ENCODE data around the gene ARMH1.

The ARMH1 gene

DNA sequence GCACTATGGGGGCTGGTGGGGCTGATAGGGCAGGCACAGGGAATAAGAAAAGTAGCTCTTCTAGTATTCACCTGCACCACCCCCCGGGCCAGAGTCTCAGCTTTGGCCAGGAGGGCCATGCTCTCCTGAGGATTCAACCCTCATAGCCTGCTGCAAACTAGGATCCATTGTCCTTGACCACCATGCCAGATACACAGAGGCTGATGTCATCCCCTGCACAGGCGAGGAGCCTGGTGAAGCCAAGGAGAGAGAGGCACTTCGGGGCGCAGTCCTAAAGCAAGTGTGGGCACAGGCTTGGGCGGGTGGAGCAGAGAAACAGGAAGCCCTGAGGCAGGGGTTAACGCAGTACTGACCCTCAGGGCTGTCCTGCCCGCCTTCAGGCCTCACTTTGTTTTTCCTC, 29.7 kb upstream of the ARMH1 start:
- in situ Hi-C loops (cut with MboI; ENCODE audit: low sequenced_read_pairs), result no loop called here

DNA sequence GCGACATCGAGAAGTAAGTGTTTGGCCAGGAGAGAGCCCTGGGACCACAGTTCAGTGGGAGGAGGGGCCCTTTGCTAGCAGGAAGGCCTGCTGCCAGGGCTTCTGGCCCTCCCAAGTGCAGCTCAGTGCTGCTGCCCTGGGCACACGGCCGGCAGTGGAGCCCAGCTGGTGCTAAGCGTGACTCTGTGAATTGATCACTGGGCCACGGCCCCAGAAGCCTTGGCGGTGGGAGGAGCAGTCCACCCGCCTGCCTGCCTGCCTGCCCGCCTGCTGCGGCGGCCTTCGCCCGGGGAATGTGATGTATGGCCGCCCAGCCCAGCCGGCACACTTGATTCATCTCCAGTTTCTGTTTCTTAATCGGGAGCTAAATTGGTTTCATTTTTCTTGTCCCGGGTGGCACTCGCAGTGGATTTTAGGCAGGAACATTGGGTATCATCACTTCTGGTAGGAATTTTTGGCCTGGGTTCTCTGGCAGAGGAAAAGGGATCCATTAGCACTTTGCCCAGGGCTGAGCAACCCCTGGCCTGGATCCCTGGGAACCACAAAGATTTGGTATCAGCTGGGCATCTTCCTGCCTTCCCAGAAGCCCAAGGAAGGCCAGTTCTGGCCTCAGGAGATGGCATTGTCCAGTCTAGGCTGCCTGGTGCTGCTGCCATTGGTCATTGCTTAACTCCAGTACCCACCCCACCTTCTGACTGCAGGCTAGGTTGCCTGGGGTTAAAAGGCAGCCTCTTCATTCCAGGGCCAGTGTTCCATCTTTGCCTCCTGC, 28.9 kb upstream of the ARMH1 start:
- in situ Hi-C loops (cut with MboI; ENCODE audit: low sequenced_read_pairs), result no loop called here

DNA sequence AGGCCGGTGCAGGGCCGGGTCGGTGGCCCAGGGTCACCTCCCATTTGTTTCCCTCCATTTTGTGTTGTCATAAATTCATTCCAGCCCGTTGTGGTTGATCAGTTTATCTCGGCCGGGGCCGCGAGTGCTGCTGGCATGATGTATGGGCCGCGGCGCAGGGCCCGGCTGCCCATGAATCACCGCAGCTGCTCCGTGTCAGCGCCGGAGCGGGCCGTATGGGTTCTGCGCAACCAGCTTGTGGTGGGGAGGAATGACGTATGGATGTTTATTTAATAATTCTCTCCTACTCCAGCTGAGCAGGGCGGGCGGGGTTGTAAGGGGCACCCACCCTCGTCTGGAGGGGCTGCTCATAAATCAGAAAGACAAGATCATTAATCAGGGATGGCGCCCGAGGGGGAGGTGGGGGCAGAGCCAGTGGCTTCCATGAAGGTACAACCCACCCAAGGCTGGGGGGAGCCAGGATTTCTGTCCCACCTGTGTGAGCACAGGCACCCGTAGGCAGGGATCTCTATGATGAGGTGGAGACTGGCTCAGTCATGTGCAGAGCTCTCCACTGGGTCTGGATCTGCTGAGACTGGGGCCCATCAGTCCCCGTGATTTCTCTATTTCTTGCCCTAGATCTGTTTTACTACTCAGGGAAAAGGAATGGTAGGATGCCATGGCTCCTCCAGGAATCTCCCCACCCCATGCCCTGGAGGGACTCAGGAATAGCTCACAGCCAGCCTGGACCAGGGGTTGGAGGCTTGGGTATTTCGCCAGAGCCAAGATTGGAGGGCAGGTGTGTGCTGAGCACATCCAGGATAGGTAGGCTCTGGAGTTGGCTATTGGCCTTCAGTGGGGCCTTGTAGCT, 28.0 kb upstream of the ARMH1 start:
- in situ Hi-C loops (cut with MboI; ENCODE audit: low sequenced_read_pairs), result no loop called here

DNA sequence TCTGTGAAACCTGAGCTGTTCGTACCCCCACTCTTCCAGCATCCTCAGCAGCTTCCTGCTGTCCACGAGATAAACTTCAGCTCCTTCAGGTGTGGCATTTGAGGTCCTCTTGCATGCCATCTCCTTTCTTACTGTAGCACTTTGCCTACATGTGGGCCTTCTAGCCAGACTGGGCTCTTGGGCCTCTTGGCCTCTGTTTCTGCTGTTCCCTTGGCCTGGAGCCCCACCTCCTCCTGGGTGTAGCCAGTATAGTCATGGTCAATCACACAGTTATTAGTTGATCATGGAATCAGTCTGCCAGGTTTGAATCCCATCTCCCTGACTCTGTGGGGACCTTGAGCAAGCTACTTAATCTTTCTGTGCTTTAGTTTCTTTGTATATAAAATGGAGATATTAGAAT, 26.6 kb upstream of the ARMH1 start:
- in situ Hi-C loops (cut with MboI; ENCODE audit: low sequenced_read_pairs), result no loop called here

DNA sequence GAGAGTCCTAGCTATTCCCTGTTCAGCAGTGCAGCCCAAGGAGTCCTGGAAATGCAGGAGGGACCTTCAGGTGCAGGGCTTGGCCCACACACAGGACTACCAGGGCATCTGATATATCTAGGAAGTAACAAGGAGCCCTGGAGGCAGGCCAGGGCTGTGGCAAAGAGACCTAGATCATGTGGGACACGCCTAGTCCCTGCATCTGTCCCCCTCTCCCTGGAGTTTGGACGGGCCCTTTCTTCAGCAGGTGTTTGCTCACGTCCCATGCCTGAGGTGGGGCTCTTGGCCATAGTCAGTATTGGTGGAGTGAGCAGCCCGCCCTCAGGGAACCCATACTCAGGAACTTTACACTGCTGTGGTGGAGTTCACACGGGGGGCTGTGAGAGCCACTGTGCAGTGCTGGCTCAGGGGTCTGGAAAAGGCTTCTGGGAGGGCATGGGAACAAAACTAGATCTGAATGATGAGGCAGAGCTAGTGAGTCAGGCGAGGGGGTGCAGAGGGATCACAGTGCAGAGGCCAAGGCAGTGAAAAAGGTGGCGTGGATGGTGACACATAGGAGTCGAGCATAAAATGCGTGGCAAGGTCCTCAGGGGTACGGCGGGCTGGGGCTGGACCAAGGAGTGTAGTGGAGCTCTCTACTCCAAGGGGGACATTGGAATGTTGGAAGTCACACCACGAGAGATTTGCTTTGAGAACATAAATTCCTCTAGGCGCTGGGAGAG, 25.8 kb upstream of the ARMH1 start:
- in situ Hi-C loops (cut with MboI; ENCODE audit: low sequenced_read_pairs), result no loop called here

DNA sequence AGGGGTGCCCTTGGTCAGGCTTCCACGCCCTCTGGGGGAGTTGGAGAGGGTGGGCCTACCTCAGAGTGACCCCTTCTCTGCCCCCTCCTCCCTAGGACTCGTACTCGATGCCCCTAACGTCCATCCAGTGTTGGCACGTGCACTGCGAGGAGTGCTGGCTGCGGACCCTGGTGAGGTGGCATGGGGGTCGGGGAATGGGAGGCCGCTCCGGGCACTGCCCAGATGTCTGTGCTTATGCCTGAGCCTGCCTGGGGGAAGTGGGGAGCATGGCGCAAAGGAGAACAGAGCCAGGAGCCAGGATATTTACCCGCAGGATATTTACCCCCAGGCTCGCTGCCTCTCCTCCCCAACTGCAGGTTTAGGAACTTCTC, 24.7 kb upstream of the ARMH1 start:
- in situ Hi-C loops (cut with MboI; ENCODE audit: low sequenced_read_pairs), result no loop called here

DNA sequence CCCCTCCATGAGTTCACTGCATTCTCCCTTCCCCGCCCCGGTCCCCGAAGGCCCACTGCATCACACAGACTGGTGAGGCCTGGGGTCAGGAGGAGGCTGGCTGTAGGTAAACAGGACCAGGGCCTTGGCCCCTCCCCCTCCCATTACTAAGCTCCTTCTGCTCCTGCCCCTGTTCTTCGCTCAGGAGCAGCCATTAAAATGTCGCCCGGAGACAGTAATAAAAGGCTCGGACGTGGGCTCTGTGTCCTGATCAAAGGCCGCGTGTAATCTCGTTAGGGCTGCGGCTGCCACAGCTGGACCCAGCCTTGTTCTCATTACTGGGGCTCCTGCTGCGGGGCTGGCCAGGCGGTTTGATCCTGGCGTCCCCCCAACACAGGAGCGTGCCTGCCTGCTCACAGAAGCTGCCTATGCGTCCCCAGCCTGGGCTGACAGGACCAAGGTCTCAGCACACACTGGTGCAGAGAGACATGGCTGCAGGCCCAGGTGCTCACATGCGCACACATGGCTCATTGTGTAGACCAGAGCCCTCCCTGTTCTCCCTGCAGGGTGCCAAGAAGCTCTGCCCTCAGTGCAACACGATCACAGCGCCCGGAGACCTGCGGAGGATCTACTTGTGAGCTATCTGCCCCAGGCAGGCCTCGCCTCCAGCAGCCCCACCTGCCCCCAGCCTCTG, 24.2 kb upstream of the ARMH1 start:
- in situ Hi-C loops (cut with MboI; ENCODE audit: low sequenced_read_pairs), result no loop called here

DNA sequence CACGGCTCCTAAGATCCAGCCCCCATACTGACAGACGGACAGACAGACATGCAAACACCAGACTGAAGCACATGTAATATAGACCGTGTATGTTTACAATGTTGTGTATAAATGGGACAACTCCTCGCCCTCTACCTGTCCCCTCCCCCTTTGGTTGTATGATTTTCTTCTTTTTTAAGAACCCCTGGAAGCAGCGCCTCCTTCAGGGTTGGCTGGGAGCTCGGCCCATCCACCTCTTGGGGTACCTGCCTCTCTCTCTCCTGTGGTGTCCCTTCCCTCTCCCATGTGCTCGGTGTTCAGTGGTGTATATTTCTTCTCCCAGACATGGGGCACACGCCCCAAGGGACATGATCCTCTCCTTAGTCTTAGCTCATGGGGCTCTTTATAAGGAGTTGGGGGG, 23.4 kb upstream of the ARMH1 start:
- in situ Hi-C loops (cut with MboI; ENCODE audit: low sequenced_read_pairs), result no loop called here

DNA sequence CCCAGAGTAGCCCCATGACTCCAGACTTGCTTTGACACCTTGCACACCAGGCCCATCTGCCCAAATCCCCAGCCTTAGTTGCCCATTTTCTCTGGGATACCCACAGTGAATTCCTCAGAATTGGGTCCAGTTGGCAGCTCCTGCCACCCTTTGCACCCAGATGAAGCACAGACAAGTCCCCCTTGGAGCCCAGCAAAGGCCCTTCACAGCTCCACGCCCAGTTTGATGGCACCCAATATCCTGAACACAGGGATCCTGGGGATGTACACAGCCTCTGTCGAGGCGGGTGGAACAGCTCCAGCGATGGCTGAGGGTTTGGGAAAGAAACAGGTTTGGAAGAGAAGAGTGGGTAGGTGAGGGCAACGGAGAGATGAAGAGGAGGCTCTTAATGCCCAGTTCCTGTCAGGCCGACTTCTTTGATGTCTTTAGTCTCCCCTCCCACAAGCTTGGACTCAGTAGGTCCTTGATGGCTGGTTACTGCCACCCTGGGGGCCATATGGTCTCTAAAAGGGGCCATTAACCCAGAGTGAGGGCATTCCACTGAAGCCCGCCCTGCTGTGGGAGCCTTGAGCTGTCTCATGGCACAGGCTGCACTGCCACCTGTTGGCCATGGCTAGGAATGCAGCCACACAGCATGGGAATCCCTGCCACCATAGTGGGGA, 21.9 kb upstream of the ARMH1 start:
- in situ Hi-C loops (cut with MboI; ENCODE audit: low sequenced_read_pairs), result no loop called here

DNA sequence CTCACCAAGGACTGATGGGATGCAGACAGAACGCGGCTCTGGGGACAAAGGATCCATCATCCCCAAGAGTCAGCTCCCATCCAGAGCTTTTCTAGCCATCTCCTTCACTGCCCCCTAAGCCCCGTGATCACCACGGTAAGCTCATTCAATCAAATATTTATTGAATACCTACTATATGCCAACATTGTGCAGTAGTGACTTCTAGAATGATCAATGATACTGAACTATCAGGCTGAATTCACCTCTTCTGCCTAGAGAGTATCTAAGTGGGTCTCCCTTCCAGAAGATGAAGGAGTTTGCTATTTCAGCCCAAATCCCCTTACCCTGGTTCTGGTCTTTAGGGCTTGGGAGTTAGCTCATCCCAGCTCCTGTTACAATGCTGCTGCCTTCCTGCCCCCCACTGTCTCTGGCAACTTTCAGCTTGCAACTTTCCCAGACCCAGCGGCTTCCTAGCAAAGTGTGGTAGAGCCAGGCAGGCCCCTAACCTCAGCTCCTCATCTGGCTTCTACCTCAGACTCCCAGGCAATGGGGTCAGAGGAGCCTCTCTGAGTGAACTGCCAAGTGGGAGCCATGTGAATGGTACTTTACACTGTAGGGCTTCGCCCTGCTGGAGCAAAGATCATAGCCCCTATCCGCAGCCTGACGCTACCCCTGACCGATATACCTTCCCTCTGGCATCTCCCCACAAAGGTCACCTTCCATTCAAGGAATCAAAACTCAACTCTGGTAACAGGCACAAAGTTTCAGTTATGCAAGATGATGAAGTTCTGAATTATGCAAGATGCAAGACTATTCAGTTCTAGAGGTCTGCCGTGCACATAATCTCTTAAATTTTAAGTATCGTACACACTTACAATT, 21.2 kb upstream of the ARMH1 start:
- in situ Hi-C loops (cut with MboI; ENCODE audit: low sequenced_read_pairs), result no loop called here

DNA sequence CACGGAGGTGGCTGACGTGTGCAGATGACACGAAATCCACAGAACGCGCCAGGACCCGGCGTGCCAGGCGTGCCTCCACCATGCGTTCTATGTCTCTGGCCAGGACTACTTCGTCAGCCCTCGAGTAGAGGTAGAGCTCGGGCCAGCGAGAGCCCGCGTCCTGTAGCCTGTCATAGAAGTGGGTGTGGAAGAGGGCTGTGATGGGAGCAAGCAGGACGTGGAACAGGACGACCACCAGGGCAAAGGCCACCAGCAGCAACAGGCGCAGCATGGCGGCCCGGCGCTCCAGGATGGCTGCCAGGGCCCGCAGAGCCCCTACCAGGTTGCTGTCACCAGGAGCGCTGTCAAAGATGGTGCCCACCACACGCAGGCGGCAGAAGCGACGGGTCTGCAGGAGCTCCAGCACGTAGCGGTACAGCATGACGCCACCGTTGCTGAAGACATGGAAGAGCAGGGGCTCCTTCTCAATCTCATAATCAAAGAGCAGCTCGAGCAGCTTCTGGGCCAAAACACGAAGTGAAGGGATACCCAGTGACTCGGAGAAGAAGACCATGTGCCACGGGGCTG, 19.8 kb upstream of the ARMH1 start:
- in situ Hi-C loops (cut with MboI; ENCODE audit: low sequenced_read_pairs), result no loop called here

DNA sequence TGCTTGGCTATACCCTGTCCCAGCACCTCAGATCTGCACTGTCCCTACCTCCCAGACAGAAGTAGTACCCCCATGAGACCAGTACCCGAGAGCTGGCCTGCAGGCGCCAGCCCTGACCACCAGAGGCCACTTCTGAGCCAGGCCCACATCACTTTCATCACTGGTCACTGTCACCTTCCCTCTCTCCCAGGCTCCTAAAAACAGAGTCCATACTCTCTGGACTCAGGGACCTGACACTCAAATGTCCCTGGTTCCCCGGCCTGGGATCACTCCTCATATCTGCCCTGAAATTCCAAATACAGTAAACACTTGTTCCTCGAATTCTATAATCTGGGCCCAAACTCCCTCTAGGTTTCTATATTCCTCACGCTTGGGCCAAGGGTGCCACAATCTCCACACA, 18.9 kb upstream of the ARMH1 start:
- in situ Hi-C loops (cut with MboI; ENCODE audit: low sequenced_read_pairs), result no loop called here

DNA sequence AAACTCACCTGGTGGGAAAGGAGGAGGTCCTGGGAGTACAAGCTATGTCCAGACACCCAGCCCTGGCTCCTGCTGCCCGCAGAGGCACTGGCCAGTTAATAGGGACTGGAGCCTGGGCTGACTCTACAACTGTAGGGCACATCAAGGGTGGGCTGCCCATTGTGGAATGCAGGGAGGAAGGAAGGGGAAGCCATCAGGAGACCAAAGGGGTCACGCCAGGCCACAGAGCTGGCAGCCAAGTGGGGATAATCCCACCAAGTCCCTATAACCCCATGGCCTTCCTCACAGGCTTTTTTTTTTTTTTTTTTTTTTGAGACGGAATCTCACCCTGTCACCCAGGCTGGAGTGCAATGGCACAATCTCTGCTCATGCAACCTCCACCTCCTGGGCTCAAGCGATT, 14.9 kb upstream of the ARMH1 start:
- in situ Hi-C loops (cut with MboI; ENCODE audit: low sequenced_read_pairs), result no loop called here

DNA sequence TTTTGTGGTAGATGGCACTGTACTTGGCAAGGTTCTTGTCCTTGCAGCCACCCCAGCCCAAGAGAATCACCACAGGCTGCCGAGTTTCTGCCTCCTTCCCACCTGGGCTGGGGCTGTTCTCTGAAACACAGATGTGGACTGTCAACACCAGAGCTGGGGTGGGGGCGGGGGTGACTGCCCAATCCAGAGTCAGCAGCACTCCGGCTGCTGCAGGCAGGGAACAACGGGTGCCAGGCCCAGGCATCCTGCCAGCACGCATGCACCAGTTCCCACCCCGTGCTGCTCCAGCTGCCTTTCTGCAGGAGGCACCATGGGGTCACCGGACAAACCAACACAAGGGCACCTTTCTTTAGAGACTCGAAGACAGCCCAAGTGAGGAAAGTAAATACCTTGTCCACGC, 14.3 kb upstream of the ARMH1 start:
- in situ Hi-C loops (cut with MboI; ENCODE audit: low sequenced_read_pairs), result no loop called here

DNA sequence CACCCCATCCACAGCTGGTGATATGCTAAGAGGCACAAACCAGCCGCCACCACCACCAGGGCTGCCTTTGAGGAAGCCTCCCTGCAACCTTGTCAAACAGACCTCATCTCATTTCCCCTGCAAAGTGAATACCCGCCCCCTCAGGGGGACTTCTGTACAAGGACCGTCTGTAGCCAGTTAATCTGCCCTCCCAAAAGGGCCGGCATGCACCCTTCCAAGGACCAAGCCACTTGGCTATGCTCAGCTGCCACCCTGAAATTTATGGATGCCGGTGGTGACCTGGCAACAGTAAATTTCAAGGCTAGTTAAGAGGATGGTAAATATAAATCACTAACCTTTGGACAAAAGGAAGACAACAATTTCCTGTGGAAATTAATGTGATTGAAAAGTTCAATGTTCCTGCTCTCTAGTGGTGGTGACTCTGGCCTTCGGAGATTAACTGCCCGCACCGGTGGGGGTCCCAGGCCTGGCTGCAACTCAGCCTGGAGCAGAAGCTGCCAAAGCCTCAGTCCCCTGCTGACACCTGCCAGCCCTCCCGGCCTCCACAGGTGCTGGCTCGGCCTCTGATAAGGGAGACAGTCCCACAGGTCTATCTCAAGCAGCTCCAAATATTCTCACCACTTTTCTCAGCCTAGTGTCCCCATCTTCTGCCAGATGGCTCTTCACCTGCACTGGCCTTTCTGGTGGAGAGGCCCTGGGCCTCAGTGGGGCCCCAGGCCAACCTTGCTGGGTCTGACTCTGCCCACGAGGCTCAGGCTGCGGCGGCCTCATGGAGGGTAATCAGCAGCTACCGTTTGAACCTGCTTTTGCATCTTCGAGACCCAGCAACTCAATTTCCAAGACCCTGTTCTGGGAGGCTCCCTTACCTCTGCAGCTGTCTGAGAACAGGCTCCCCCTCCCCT, 12.5 kb upstream of the ARMH1 start:
- in situ Hi-C loops (cut with MboI; ENCODE audit: low sequenced_read_pairs), result no loop called here

DNA sequence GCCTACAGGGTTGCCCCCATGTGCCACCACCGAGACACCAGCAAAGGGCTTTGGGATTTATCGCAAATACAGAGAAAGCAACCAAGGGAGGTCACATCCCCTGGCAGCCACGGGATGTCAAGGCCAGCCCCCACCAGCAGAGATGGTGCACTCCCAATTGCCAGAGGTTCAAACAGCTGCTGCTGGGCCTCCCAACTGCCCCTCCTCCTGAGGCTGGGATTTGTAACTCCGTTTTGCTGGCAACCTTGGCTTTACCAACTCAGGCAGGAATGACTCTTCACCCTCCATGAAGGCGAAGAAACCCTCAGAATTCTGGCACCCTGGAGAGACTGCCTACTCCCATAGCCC, 11.9 kb upstream of the ARMH1 start:
- in situ Hi-C loops (cut with MboI; ENCODE audit: low sequenced_read_pairs), result no loop called here

DNA sequence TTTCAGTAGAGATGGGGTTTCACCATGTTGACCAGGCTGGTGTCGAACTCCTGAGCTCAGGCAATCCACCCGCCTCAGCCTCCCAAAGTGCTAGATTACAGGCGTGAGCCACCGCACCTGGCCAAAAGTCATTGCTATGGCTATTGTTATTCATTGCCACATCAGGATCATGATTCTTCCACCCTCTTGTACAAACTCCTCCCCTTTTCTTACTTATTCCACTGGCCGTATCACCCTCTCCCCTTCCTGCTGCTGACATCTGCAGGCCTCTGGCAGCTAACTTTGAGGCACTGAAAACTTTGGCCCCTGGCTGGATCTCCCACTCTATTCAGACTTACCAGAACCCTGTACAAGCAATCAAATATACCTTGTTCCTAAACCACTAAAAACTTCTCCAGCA, 11.1 kb upstream of the ARMH1 start:
- in situ Hi-C loops (cut with MboI; ENCODE audit: low sequenced_read_pairs), result no loop called here

DNA sequence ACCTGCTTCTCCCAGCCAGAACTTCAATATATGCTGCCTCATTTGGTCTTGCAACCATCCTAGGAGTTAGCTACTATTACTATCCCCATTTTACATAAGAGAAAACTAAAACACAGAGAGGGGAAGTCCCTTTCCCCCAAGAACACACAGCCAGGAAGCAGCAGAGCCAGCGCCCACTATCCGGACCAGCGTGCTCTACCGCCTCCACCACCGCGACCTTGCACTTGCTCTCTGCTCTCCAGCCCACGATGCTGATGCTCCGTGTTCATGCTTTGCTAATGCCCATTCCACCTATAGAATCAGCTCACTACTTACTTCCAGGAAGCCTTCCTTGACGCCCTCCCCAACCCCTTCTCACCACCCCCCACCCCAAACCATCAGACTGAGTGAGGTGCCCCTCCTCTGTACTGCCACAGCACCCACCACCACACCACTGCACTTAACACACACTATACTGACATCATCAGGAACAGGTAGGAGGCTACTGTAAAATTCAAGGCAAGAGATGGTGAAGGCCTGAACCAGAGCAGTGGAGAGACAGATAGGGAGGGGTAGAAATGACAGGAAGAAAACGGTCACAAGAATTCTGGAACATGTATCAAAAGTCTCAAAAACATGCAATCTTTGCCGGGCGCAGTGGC, 9.7 kb upstream of the ARMH1 start:
- in situ Hi-C loops (cut with MboI; ENCODE audit: low sequenced_read_pairs), result no loop called here

Measured in hTERT RPE-1 (cell line).